Stimulated activated CD4-positive, alpha-beta T cell treated with anti-CD3 and anti-CD28 coated beads, Interleukin-12 subunit alpha, Interleukin-12 subunit beta, amount 100 ng/mL, for 48 hours (primary cell): ENCODE results near the gene TMEM9B.
A peak's percentile ranks its signal among the peaks of the same experiment; 100 is the strongest.
"Not testable (repeated sequence)": the region's sequence is repeated elsewhere in the genome, so short reads cannot be mapped to it uniquely, and the experiment has no call there.

Source experiments
- DNase-seq, 3 donors: peaks; one replicate each; pipeline ENCODE4 v3.0.0-alpha.2; 2020; ENCODE audit warnings: low read depth in 2 of 3, low spot score in 1 of 3

Gene TMEM9B

GRCh38 chr11:8964324-8965320 is at the start of gene TMEM9B:
TSS of gene TMEM9B (minus strand) at chr11:8964442. CDS start at chr11:8964313, 129 bp downstream.
- DNase-seq, result peak; percentile 64 to 79 (median 70)

- DNase-seq, result no peak
These were observed 49.1 kb upstream of the TMEM9B start for GRCh38 chr11:9013373-9013772.

GRCh38 chr11:9009538-9009937 is 45.3 kb upstream of the TMEM9B start:
- not testable (repeated sequence) for DNase-seq

- no peak for DNase-seq
These were observed 44.4 kb upstream of the TMEM9B start for GRCh38 chr11:9008661-9009060.

GRCh38 chr11:9008011-9008550 is 43.8 kb upstream of the TMEM9B start:
- no peak for DNase-seq

GRCh38 chr11:9005087-9005486 is 40.8 kb upstream of the TMEM9B start:
- no peak for DNase-seq

GRCh38 chr11:9004183-9004926 is 40.1 kb upstream of the TMEM9B start:
- no peak for DNase-seq

GRCh38 chr11:9003573-9004182 is 39.4 kb upstream of the TMEM9B start, which contains the start of gene NRIP3:
TSS of gene NRIP3 (minus strand) at chr11:9004001. CDS start at chr11:9003935, 66 bp downstream.
- DNase-seq, result peak; percentile 36 to 55 (median 40)

GRCh38 chr11:9002920-9003572 is 38.8 kb upstream of the TMEM9B start:
- no peak for DNase-seq

GRCh38 chr11:9001736-9002135 is 37.5 kb upstream of the TMEM9B start:
- DNase-seq, result peak; percentile 31 to 53 (median 40)

- DNase-seq, result no peak
These were observed 33.8 kb upstream of the TMEM9B start for GRCh38 chr11:8998017-8998416.

- no peak for DNase-seq
These were observed 33.2 kb upstream of the TMEM9B start for GRCh38 chr11:8997451-8997850.

- no peak for DNase-seq
These were observed 25.2 kb upstream of the TMEM9B start for GRCh38 chr11:8989453-8989852.

- DNase-seq, result no peak
These were observed 24.3 kb upstream of the TMEM9B start for GRCh38 chr11:8988329-8989234.

- DNase-seq, result no peak
These were observed 23.2 kb upstream of the TMEM9B start for GRCh38 chr11:8987446-8987845.

- DNase-seq, result not testable (repeated sequence)
These were observed 22.5 kb upstream of the TMEM9B start for GRCh38 chr11:8986772-8987171.

- no peak for DNase-seq
These were observed 21.2 kb upstream of the TMEM9B start for GRCh38 chr11:8985462-8985861.

- no peak for DNase-seq
These were observed 19.3 kb upstream of the TMEM9B start for GRCh38 chr11:8983552-8983951.

GRCh38 chr11:8980485-8980884 is 16.2 kb upstream of the TMEM9B start:
- no peak for DNase-seq

GRCh38 chr11:8979365-8979764 is 15.1 kb upstream of the TMEM9B start:
- not testable (repeated sequence) for DNase-seq
